Glomerular endothelial cell (primary cell): ENCODE measurements around the gene LILRA5. TPM values are rescaled to one million over a fixed set of nuclear protein-coding genes. Genes with fewer than 3 reads are reported as not detected.
"Not testable (repeated sequence)": the region's sequence is repeated elsewhere in the genome, so short reads cannot be mapped to it uniquely, and the experiment has no call there.

Experiments
- DNase-seq: peaks from one replicate; pipeline ENCODE4 v3.0.0-alpha.2; 2011; ENCODE audit warnings: low read depth, low spot score; ENCODE audit errors: extremely low read depth
- total RNA-seq: library from RNA; depleted of rRNA; stranded (reverse); fragments of >200 nt; gene quantifications from 2 replicates; pipeline ENCODE4 v1.2.3, GENCODE V29; 2015

The LILRA5 gene
- not detected in 2 replicates for total RNA-seq

- no peak for DNase-seq
Measured at GRCh38 chr19:54312436-54313377, at the start of gene LILRA5. Gene LILRA5 (minus strand): TSS chr19:54313166. CDS start chr19:54313019, 147 bp downstream.

GRCh38 chr19:54361680-54362422, 48.9 kb upstream of the LILRA5 start:
- not testable (repeated sequence) for DNase-seq

- DNase-seq = not testable (repeated sequence)
Measured at GRCh38 chr19:54359149-54359820, 46.3 kb upstream of the LILRA5 start.

GRCh38 chr19:54357381-54357780, 44.4 kb upstream of the LILRA5 start:
- no peak for DNase-seq

- no peak for DNase-seq
Measured at GRCh38 chr19:54356444-54357056, 43.6 kb upstream of the LILRA5 start.

- DNase-seq = no peak
Measured at GRCh38 chr19:54355675-54356074, 42.7 kb upstream of the LILRA5 start.

DNA sequence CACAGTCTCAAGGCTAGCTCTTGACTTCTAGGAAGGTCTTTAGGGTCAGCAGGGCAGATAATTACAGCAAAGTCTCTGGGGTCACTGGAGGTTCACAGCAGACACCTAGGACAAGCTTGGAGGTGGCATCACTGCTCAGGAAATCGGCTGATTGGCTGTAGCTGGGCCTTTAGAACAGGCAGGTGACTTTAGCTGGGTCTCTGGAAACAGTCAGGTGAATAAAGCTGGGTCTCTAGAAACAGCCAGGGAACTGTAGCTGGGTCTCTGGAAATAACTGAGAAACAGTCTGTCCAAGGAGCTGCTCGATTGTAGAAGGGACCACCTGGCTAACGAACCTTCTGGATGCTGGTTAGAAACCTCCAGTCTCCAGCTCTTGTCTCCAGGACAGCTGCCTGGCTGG, 41.8 kb upstream of the LILRA5 start:
- no peak for DNase-seq

DNA sequence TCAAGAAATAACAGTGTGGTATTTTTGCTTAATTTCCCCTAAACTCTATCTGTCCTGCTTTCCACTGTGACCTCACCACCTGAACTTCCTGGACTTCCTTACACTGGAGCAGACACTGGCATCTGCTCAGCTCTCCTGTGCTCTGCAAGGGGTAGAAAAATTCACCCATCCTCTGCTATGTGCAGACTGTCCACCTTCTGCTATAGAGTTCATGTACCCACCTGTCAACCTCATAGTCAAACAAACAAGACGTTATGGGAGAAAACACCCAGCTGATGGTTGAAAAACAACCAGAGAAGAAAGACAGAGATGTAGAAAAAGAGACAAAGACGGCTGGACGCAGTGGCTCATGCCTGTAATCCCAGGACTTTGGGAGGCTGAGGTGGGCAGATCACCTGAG, 39.6 kb upstream of the LILRA5 start:
- DNase-seq = no peak

GRCh38 chr19:54352041-54352440, 39.1 kb upstream of the LILRA5 start:
- no peak for DNase-seq

GRCh38 chr19:54351474-54351873, 38.5 kb upstream of the LILRA5 start:
- DNase-seq = no peak

DNA sequence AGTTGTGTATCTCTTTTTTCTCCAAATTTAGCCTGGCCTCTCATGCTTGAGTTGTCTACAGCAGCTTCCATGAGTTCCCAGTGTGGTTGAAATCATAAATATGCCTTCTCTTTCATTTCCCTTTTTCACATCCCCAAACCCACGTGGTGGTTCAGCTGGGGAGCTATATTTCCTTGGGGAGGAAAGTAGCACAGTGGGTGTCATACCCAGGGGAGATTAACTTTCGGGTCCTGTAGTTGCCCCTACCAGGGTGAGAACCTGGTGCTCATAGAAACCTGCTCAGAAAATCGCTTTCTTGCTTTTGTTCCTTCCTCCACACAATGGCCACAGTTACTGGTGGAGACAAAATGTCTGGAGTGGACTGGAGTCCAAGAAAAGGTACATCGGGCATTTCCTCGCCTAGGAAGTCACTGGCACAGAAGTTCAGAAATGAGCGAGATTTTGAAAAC, 33.0 kb upstream of the LILRA5 start:
- no peak for DNase-seq

GRCh38 chr19:54343868-54344267, 30.9 kb upstream of the LILRA5 start:
- DNase-seq = no peak

- DNase-seq = no peak
Measured at GRCh38 chr19:54341295-54341694, 28.3 kb upstream of the LILRA5 start.

DNA sequence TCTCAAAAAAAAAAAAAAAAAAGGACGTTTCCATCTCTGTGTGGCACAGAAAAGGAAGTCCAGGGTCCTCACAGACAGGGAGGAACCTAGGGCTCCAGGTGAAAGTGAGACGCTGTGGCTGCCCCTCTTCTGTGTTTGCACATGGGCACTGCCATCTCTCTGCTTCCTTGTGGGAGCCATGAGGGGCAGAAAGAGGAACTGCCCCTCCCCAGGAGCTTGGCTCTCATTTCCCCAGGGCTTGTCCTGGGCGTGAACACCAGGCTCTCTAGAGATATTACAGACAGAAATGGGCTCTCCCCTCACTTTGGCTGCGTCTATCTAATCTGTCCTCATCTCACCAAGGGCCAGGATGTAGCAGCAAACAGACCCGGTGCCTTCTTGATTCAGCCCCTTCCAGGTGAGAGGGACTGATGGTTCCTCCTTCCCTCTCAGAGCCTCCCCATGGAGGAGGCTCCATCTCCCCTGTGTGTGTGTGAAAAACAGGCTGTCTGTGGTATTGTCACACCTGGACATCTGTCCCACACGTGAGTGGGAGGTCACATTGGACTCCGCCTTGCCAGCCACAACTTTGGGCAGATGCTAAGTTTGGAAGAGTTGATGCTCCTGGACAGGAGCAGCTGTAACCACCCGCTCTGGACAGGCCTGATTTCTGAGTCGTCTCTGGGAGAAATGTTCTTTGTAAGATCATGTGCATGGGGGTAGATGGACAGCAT, 26.8 kb upstream of the LILRA5 start:
- DNase-seq = no peak

GRCh38 chr19:54338521-54338920, 25.6 kb upstream of the LILRA5 start:
- no peak for DNase-seq

DNA sequence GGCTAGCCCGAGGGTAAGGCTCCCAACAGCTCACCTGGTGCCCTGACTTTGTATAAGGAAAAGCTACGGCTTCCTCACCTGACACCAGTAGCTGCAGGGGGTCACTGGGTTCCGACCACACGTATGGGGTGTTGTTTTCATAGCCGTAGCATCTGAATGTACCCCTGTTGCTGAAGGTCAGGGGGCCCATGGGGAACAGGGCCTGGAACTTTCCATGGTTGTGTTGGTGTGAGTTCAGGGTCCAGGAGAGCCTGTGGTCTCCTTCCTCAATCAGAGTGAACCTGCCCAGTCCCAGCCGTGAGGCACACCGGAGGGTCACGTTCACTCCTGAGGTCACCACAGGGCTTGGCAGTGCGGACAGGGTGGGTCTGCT, 24.9 kb upstream of the LILRA5 start:
- no peak for DNase-seq

DNA sequence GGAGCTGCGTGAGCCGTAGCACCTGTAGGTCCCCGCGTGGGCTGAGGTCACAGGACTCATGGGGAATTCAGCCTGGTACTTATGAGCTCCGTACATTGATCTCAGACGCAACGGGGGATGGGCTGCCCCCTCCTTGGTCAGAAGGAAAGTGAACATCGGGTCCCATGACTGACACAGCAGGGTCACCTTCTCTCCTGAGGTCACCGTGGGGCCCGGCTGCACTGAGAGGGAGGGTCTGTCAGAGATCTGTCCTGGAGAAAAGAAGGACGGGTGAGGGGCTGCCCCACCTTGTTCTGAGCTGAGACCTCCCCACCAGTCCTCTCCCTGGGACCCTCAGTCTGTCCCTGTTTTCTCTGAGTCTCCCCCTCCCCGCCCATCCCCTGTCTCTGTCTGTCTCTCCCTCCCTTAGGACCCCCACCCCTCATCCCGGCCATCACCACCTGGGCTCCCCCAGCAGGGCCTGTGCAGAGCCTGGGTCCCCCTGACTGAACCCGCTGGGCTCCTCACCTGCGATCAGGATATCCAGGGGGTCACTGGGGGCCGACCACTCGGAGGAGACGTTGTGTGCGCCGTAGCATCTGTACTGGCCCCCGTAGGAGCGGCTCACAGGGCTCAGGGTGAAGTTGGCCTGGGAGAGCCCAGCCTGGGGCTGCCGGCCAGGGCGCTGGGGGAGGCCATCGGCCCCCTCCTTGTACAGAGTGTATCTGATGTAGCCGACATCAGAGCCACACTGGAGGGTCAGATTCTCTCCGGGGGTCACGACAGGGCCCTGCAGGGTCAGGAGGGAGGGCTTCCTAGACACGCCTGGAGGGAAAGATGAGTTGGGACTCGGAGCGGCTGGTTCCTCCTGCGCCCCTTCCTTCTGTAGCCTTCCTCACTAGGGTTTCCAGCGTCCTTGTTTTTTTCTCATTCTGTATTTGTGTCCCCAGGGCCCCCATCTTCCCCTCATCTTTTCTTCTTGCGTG, 24.2 kb upstream of the LILRA5 start:
- DNase-seq = no peak

GRCh38 chr19:54335979-54336892, 23.3 kb upstream of the LILRA5 start:
- DNase-seq = no peak
